ENCODE measurements around the gene HEATR5B.

DNA sequence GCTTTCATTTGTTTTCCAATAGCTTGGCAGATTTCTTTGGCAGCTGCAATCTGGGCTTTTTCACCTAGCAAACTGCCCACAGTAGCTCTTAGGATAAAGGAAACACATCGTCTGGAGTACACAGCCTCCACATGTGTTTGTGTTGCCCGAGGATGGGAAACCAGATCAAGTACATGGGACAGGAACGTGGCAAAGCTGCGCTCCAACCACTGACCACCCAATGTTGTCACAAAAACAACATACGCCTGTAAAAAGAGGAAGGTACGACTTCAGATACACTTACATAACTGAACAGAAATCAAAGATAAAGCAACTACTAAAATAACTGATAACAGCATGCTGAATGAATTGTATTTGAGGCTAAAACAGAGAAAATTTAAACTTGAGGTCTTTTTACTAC, 15.5 kb downstream of the HEATR5B start:
- TF ChIP-seq SP1 (IDR thresholded peaks at IDR 0.05; ENCODE audit: low read depth, low read length) (no peak), JUNB (IDR thresholded peaks at IDR 0.05) (no peak), BHLHE40 (IDR thresholded peaks at IDR 0.05; ENCODE audit: borderline replicate concordance in 1 of 2, low read depth in 2 of 2, low read length in 1 of 2) (no peak), RCOR1 (conservative IDR thresholded peaks at IDR 0.05; ENCODE audit: low read depth, low read length) (no peak), HCFC1 (IDR thresholded peaks at IDR 0.05; ENCODE audit: low read length) (no peak), FOXK2 (IDR thresholded peaks at IDR 0.05) (no peak)
- TF ChIP-seq, protein P1, sequence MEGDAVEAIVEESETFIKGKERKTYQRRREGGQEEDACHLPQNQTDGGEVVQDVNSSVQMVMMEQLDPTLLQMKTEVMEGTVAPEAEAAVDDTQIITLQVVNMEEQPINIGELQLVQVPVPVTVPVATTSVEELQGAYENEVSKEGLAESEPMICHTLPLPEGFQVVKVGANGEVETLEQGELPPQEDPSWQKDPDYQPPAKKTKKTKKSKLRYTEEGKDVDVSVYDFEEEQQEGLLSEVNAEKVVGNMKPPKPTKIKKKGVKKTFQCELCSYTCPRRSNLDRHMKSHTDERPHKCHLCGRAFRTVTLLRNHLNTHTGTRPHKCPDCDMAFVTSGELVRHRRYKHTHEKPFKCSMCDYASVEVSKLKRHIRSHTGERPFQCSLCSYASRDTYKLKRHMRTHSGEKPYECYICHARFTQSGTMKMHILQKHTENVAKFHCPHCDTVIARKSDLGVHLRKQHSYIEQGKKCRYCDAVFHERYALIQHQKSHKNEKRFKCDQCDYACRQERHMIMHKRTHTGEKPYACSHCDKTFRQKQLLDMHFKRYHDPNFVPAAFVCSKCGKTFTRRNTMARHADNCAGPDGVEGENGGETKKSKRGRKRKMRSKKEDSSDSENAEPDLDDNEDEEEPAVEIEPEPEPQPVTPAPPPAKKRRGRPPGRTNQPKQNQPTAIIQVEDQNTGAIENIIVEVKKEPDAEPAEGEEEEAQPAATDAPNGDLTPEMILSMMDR (IDR thresholded peaks at IDR 0.05 in 2 of 3, conservative IDR thresholded peaks at IDR 0.05 in 1 of 3; ENCODE audit: control insufficient read depth in 2 of 3, extremely low read depth in 1 of 3, insufficient read depth in 1 of 3, low read depth in 3 of 3, low read length in 3 of 3): no peak
- TF ChIP-seq, protein P2, sequence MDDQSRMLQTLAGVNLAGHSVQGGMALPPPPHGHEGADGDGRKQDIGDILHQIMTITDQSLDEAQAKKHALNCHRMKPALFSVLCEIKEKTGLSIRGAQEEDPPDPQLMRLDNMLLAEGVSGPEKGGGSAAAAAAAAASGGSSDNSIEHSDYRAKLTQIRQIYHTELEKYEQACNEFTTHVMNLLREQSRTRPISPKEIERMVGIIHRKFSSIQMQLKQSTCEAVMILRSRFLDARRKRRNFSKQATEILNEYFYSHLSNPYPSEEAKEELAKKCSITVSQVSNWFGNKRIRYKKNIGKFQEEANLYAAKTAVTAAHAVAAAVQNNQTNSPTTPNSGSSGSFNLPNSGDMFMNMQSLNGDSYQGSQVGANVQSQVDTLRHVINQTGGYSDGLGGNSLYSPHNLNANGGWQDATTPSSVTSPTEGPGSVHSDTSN (IDR thresholded peaks at IDR 0.05; ENCODE audit: insufficient replicate concordance, low read depth, low read length): no peak
- TF ChIP-seq, protein P3, sequence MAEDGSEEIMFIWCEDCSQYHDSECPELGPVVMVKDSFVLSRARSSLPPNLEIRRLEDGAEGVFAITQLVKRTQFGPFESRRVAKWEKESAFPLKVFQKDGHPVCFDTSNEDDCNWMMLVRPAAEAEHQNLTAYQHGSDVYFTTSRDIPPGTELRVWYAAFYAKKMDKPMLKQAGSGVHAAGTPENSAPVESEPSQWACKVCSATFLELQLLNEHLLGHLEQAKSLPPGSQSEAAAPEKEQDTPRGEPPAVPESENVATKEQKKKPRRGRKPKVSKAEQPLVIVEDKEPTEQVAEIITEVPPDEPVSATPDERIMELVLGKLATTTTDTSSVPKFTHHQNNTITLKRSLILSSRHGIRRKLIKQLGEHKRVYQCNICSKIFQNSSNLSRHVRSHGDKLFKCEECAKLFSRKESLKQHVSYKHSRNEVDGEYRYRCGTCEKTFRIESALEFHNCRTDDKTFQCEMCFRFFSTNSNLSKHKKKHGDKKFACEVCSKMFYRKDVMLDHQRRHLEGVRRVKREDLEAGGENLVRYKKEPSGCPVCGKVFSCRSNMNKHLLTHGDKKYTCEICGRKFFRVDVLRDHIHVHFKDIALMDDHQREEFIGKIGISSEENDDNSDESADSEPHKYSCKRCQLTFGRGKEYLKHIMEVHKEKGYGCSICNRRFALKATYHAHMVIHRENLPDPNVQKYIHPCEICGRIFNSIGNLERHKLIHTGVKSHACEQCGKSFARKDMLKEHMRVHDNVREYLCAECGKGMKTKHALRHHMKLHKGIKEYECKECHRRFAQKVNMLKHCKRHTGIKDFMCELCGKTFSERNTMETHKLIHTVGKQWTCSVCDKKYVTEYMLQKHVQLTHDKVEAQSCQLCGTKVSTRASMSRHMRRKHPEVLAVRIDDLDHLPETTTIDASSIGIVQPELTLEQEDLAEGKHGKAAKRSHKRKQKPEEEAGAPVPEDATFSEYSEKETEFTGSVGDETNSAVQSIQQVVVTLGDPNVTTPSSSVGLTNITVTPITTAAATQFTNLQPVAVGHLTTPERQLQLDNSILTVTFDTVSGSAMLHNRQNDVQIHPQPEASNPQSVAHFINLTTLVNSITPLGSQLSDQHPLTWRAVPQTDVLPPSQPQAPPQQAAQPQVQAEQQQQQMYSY (CRISPR knock-in tag; IDR thresholded peaks at IDR 0.05): no peak

Data from GM12878 (cell line).